CD4-positive, alpha-beta T cell (primary cell): ENCODE results near the gene ACRBP. TPM values are rescaled to one million over a fixed set of nuclear protein-coding genes. Genes with fewer than 3 reads are reported as not detected.

Source experiments
- ATAC-seq: fragments of 200-7000 bp; cut with Tn5 transposase; one replicate; pipeline ENCODE4 v1.10.0; 2022; ENCODE audit warnings: mild to moderate bottlenecking; ENCODE audit not compliant: poor library complexity
- CTCF ChIA-PET: fragments of 350-600 bp; sonication (Branson Sonifier 250); formaldehyde crosslinking; loops from one replicate; lab custom pipeline; 2021; ENCODE audit warnings: antibody characterized with exemption, inconsistent platforms; lab: Charles Lee
- POLR2A ChIA-PET: fragments of 350-600 bp; sonication (Branson Sonifier 250); formaldehyde crosslinking; loops from one replicate; lab custom pipeline; 2021; ENCODE audit warnings: antibody characterized with exemption, inconsistent platforms; lab: Charles Lee
- DNase-seq, 14 experiments: peaks; one replicate each; pipeline ENCODE4 v3.0.0-alpha.2; 2013 to 2020; ENCODE audit warnings: mixed read lengths in 2 of 14
- H3K27ac ChIP-seq, 2 donors: one replicate each; pipeline versions ENCODE4 v1.5.1 to v1.7.0; 2013; ENCODE audit warnings: low read length in 2 of 2, low read depth in 1 of 2, mild to moderate bottlenecking in 1 of 2
- H3K27me3 ChIP-seq, 2 experiments: 1 replicate in 1 of 2; 2 replicates in 1 of 2; pipeline versions ENCODE4 v1.6.1 to v1.7.0; 2013; ENCODE audit warnings: low read length in 2 of 2, control low read depth in 1 of 2, mild to moderate bottlenecking in 1 of 2, moderate library complexity in 1 of 2; ENCODE audit not compliant: insufficient read depth in 2 of 2, control insufficient read depth in 1 of 2
- H3K36me3 ChIP-seq: one replicate; pipeline ENCODE4 v1.6.1; 2013; ENCODE audit warnings: low read length, control low read depth; ENCODE audit not compliant: insufficient read depth
- H3K4me1 ChIP-seq: one replicate; pipeline ENCODE4 v1.6.1; 2013; ENCODE audit warnings: low read length, control low read depth; ENCODE audit not compliant: insufficient read depth
- H3K4me3 ChIP-seq: one replicate; pipeline ENCODE4 v1.5.1; 2013; ENCODE audit warnings: mild to moderate bottlenecking, low read length, moderate library complexity
- H3K9me3 ChIP-seq, 2 experiments: 1 replicate in 1 of 2; 2 replicates in 1 of 2; pipeline versions ENCODE4 v1.6.1 to v1.7.0; 2013; ENCODE audit warnings: low read length in 2 of 2, mild to moderate bottlenecking in 2 of 2, control low read depth in 1 of 2, moderate library complexity in 1 of 2; ENCODE audit not compliant: control insufficient read depth in 1 of 2, insufficient read depth in 1 of 2
- H3K27ac Mint-ChIP-seq: one replicate; pipeline ENCODE4 v1.8.0; 2020; ENCODE audit warnings: mixed read lengths
- H3K27me3 Mint-ChIP-seq: one replicate; pipeline ENCODE4 v1.8.0; 2021; ENCODE audit warnings: mixed read lengths
- H3K36me3 Mint-ChIP-seq: one replicate; pipeline ENCODE4 v1.8.0; 2021; ENCODE audit warnings: low read depth, mixed read lengths
- H3K4me1 Mint-ChIP-seq: one replicate; pipeline ENCODE4 v1.8.0; 2021; ENCODE audit warnings: low read depth, mixed read lengths
- H3K4me3 Mint-ChIP-seq: one replicate; pipeline ENCODE4 v1.8.0; 2020; ENCODE audit warnings: mild to moderate bottlenecking, mixed read lengths
- H3K9me3 Mint-ChIP-seq: one replicate; pipeline ENCODE4 v1.8.0; 2020; ENCODE audit warnings: mixed read lengths
- CTCF ChIP-seq: fragments of 200-600 bp; IDR thresholded peaks from one replicate; pipeline ENCODE4 v1.8.0; 2022; ENCODE audit warnings: antibody characterized with exemption, mild to moderate bottlenecking
- intact Hi-C, 2 experiments: fragments of 100-400 bp; cut with DNase I in 1 of 2; cut with micrococcal nuclease in 1 of 2; formaldehyde crosslinking; loops; one replicate each; pipeline versions ENCODE4 v1.15.1 to v1.9.0; 2023 to 2025; cut with DNase I, micrococcal nuclease
- total RNA-seq, 174 experiments: library from RNA in 2 of 174; stranded (reverse) in 2 of 174; gene quantifications; one replicate each; pipeline ENCODE4 v1.2.3 and lab custom pipeline; 2021 to 2026

ACRBP gene
- total RNA-seq, 2 experiments from 2014 or later, result 0.58 to 0.95 TPM

DNA sequence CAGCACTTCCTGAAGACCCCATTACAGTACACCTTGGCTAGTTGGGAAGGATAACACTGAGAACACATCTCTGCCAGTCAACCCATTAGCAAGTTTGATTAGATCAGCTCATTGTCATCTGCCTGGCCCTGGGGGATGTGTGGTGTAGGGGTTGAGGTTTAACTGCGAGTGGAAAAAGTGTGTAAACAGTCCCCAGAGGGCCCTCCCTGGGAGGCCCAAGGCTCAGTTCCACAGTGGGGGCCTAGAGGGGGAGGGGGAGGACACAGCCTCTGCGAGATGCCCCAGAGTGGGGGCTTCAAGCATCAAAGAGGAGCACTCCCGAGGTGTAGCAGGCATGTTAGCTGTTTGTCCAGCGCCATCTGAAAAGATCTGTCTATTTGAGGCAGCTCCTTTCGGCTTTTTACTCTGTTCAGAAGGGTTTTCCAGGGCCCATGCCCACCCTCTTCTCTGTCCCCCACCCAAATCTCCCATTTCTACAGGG, 11.8 kb downstream of the ACRBP start:
- no peaks in the 10 kb centered on the region for H3K27me3 ChIP-seq
- peaks cover 51% of the 10 kb centered on the region for H3K4me1 Mint-ChIP-seq
- no peak for TF ChIP-seq CTCF
- no peaks in the 10 kb centered on the region for H3K27me3 Mint-ChIP-seq
- H3K27ac ChIP-seq, result peak overlapping the region in 1 of 2 donors; percentile 35
- DNase-seq, result peak in 5 of 14 experiments; percentile 16 to 69 (median 43)
- POLR2A ChIA-PET, result interaction anchor here (0.6 to 1.9 kb wide), 6 partner anchors 10 to 89 kb away, joined by 3 to 12 read pairs (median 5); partner anchors contain the start of genes ACRBP, COPS7A and ZNF384
- H3K4me1 ChIP-seq, result peaks cover 66% of the 10 kb centered on the region
- peak overlapping the region; percentile 76 for H3K27ac Mint-ChIP-seq
- no peaks in the 10 kb centered on the region for H3K36me3 Mint-ChIP-seq
- H3K4me3 Mint-ChIP-seq, result peak overlapping the region; percentile 71
- peak; percentile 24 for ATAC-seq
- intact Hi-C loops, result no loop called here
- H3K4me3 ChIP-seq, result peak overlapping the region; percentile 34
- H3K36me3 ChIP-seq, result no peaks in the 10 kb centered on the region
- H3K9me3 Mint-ChIP-seq, result no peaks in the 10 kb centered on the region
- CTCF ChIA-PET, result no interaction called here
- no peaks in the 10 kb centered on the region for H3K9me3 ChIP-seq

DNA sequence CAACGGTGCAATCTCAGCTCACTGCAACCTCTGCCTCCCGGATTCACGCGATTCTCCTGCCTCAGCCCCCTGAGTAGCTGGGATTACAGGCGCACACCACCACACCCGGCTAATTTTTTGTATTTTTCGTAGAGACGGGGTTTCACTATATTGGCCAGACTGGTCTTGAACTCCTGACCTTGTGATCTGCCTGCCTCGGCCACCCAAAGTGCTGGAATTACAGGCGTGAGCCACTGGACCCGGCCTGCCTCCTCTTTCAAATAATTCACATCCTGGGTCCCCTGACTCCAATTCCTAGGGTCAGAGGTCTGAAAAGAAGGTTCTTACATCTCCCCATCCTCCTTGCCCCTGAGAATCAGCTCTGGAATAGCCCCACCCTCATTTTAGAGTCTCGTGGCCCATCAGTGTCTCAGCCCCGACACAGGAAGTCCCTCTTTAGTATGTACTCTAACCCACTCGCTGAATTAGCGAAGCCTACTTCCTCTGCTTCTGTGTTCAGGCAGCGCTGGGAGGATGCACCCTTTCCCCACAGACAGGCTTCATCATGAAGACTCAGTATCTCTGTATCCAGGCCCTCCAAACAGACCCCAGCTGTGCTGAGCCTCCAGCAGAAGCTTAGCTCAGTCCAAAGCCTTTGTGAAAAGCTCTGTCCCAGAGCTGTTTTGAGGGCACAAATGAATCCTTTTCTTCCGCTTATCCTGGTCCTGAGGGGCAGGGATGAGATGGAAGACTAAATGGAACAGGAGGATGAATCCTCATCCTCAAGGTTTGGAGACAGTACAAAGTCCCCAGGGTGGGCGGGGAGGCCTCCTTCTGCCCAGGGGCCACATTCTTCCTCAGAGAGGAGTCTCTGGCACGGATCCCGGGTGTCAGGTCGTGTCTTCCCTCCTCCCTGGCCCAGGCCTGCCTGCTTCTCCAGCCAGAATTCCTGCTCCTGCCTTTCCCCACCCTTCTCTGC, 14.9 kb downstream of the ACRBP start:
- intact Hi-C loops, result loop anchor here in 1 of 2 experiments (2.0 kb wide), 1 partner anchor 30 kb away; the partner anchor contains the start of gene ING4
- Mint-ChIP-seq H3K27ac (peak overlapping the region; percentile 91), H3K27me3 (no peaks in the 10 kb centered on the region), H3K9me3 (no peaks in the 10 kb centered on the region), H3K36me3 (no peaks in the 10 kb centered on the region), H3K4me1 (peaks cover 63% of the 10 kb centered on the region), H3K4me3 (peak overlapping the region; percentile 78)
- POLR2A ChIA-PET, result interaction anchor here (0.7 to 1.9 kb wide), 10 partner anchors 10 to 155 kb away, joined by 3 to 10 read pairs (median 5); partner anchors contain the start of genes COPS7A and ZNF384
- peak overlapping the region; percentile 66 to 67 for H3K27ac ChIP-seq
- H3K36me3 ChIP-seq, result no peaks in the 10 kb centered on the region
- peaks cover 70% of the 10 kb centered on the region for H3K4me1 ChIP-seq
- no peaks in the 10 kb centered on the region for H3K27me3 ChIP-seq
- ATAC-seq (peak; percentile 81), DNase-seq (peak in 13 of 14 experiments; percentile 29 to 84 (median 47))
- H3K4me3 ChIP-seq, result peak overlapping the region; percentile 51
- CTCF ChIA-PET, result interaction anchor here (0.8 kb wide), 1 partner anchor 12 kb away, joined by 3 read pairs; no protein-coding TSS in a partner anchor
- TF ChIP-seq CTCF, result no peak
- no peaks in the 10 kb centered on the region for H3K9me3 ChIP-seq

DNA sequence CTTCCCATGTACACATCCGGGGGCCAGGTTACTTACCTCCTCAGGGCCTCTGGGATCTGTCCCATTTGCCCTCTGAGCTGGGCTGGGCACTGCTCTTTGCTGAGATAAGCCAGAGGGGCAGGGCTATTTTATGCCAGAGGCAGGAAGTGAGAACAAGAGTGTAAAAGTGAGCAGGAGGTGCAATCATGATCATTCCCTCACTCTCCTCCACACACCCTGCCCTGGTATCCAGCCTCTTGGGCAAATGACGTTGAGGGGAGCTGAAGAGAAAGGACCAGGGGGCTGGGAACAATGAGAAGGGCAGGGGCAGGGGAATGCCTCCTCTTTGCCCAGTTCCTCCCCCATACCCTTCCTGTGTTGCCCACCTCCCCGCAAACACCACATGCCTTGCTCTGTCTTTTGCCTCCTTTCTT, 15.7 kb downstream of the ACRBP start:
- H3K27me3 Mint-ChIP-seq, result no peaks in the 10 kb centered on the region
- Histone ChIP-seq H3K27ac (peak overlapping the region; percentile 66 to 67), H3K9me3 (no peaks in the 10 kb centered on the region), H3K27me3 (no peaks in the 10 kb centered on the region), H3K36me3 (no peaks in the 10 kb centered on the region), H3K4me1 (peaks cover 78% of the 10 kb centered on the region), H3K4me3 (peak overlapping the region; percentile 51)
- peaks cover 68% of the 10 kb centered on the region for H3K4me1 Mint-ChIP-seq
- ChIA-PET POLR2A (interaction anchor here (0.7 to 1.9 kb wide), 10 partner anchors 9 to 155 kb away, joined by 3 to 10 read pairs (median 4); partner anchors contain the start of genes COPS7A and ZNF384), CTCF (no interaction called here)
- ATAC-seq, result peak; percentile 27
- peak in 3 of 14 experiments; percentile 28 to 61 (median 31) for DNase-seq
- no peak for TF ChIP-seq CTCF
- no peaks in the 10 kb centered on the region for H3K36me3 Mint-ChIP-seq
- peak overlapping the region; percentile 78 for H3K4me3 Mint-ChIP-seq
- H3K9me3 Mint-ChIP-seq, result no peaks in the 10 kb centered on the region
- H3K27ac Mint-ChIP-seq, result peak overlapping the region; percentile 91
- intact Hi-C loops, result loop anchor here in 1 of 2 experiments (2.0 kb wide), 1 partner anchor 23 kb away; no protein-coding TSS in a partner anchor
